Stimulated activated CD8-positive, alpha-beta memory T cell treated with anti-CD3 and anti-CD28 coated beads, Interleukin-7, amount 100 ng/mL, for 24 hours (primary cell): ENCODE results near the gene PAX6.

Experiments
- DNase-seq: peaks from one replicate; pipeline ENCODE4 v3.0.0-alpha.2; 2020; ENCODE audit warnings: low read depth

The PAX6 gene

GRCh38 chr11:31807799-31808667, 3.1 kb downstream of the PAX6 start:
- no peak for DNase-seq

GRCh38 chr11:31806928-31807798, 4.0 kb downstream of the PAX6 start:
- no peak for DNase-seq

GRCh38 chr11:31806186-31806927, 4.8 kb downstream of the PAX6 start:
- no peak for DNase-seq

- no peak for DNase-seq
Observed at GRCh38 chr11:31805629-31806185, 5.4 kb downstream of the PAX6 start.

GRCh38 chr11:31805037-31805628, 6.0 kb downstream of the PAX6 start:
- DNase-seq: no peak

GRCh38 chr11:31804312-31805036, 6.6 kb downstream of the PAX6 start:
- no peak for DNase-seq

GRCh38 chr11:31803813-31804311, 7.3 kb downstream of the PAX6 start:
- no peak for DNase-seq

- no peak for DNase-seq
Observed at GRCh38 chr11:31802990-31803812, 7.9 kb downstream of the PAX6 start.

- no peak for DNase-seq
Observed at GRCh38 chr11:31802609-31802989, 8.5 kb downstream of the PAX6 start.

- DNase-seq: no peak
Observed at GRCh38 chr11:31802000-31802551, 9.0 kb downstream of the PAX6 start.

GRCh38 chr11:31801298-31801702, 9.8 kb downstream of the PAX6 start:
- DNase-seq: no peak

- DNase-seq: no peak
Observed at GRCh38 chr11:31800398-31801265, 10.5 kb downstream of the PAX6 start.

- no peak for DNase-seq
Observed at GRCh38 chr11:31799435-31800397, 11.4 kb downstream of the PAX6 start.

GRCh38 chr11:31798554-31799434, 12.3 kb downstream of the PAX6 start:
- no peak for DNase-seq

- no peak for DNase-seq
Observed at GRCh38 chr11:31798057-31798553, 13.0 kb downstream of the PAX6 start.
